ENCODE measurements around the gene ARL6. TPM values are rescaled to one million over a fixed set of nuclear protein-coding genes. Genes with fewer than 3 reads are reported as not detected.

Gene ARL6
- total and polyA plus RNA-seq, 2 donors (not counting 3 experiments of a cell fraction or from before 2014, with no cell fraction given), result 3.6 to 5.8 TPM

DNA sequence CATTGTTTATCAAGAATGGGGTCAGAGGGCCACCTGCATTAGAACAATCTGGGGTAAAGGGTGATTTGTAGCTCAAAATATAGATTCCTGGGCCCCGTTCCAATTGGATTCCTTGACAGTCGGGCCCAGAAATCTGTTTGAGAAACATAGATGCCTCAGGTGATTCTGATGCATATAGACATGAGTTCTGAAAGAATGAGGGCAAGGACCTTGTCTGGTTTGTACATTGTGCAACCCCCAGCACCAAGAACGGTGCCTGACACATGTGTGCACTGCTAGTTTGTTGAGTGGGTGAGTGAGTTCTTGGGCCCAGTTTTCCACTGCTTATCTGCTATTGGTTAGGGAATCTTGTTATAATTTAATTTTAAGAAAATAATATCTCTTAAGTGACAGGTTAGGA, 73.8 kb downstream of the ARL6 start:
- no peak overlapping the region for H3K4me2 ChIP-seq (ENCODE audit: insufficient read depth, low read length)
- no peak for TF ChIP-seq JUN (IDR thresholded peaks at IDR 0.05; ENCODE audit: borderline replicate concordance, insufficient read depth, insufficient read length, low read depth)
- TF ChIP-seq POLR2AphosphoS5 (IDR thresholded peaks at IDR 0.05; ENCODE audit: insufficient read depth, low read depth, low read length), result no peak
- TF ChIP-seq, protein P1, sequence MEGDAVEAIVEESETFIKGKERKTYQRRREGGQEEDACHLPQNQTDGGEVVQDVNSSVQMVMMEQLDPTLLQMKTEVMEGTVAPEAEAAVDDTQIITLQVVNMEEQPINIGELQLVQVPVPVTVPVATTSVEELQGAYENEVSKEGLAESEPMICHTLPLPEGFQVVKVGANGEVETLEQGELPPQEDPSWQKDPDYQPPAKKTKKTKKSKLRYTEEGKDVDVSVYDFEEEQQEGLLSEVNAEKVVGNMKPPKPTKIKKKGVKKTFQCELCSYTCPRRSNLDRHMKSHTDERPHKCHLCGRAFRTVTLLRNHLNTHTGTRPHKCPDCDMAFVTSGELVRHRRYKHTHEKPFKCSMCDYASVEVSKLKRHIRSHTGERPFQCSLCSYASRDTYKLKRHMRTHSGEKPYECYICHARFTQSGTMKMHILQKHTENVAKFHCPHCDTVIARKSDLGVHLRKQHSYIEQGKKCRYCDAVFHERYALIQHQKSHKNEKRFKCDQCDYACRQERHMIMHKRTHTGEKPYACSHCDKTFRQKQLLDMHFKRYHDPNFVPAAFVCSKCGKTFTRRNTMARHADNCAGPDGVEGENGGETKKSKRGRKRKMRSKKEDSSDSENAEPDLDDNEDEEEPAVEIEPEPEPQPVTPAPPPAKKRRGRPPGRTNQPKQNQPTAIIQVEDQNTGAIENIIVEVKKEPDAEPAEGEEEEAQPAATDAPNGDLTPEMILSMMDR (IDR thresholded peaks at IDR 0.05; ENCODE audit: extremely low read depth in 1 of 2, insufficient read depth in 1 of 2, low read depth in 1 of 2, low read length in 2 of 2), result no peak
- no peak for TF ChIP-seq FOS (IDR thresholded peaks at IDR 0.05; ENCODE audit: borderline replicate concordance, insufficient read depth, low read length)
- no peak for TF ChIP-seq EZH2 (IDR thresholded peaks at IDR 0.05; ENCODE audit: borderline replicate concordance, low read depth, low read length, severe bottlenecking)
- no peak for TF ChIP-seq POLR2A (IDR thresholded peaks at IDR 0.05; ENCODE audit: low read depth, low read length)
- no peak for TF ChIP-seq GATA2 (IDR thresholded peaks at IDR 0.05; ENCODE audit: insufficient read depth, insufficient read length, low read depth, low read length)
- TF ChIP-seq, protein P2, sequence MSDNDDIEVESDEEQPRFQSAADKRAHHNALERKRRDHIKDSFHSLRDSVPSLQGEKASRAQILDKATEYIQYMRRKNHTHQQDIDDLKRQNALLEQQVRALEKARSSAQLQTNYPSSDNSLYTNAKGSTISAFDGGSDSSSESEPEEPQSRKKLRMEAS (IDR thresholded peaks at IDR 0.05; ENCODE audit: insufficient read depth, insufficient read length), result no peak
- no peak for TF ChIP-seq MYC (IDR thresholded peaks at IDR 0.05; ENCODE audit: low read depth, low read length)
- no peak overlapping the region for H2AFZ ChIP-seq (ENCODE audit: low read depth, low read length)
- H3K27ac ChIP-seq (ENCODE audit: insufficient read depth, low read depth, low read length), result no peak overlapping the region
- no peaks in the 10 kb centered on the region for H3K36me3 ChIP-seq (ENCODE audit: control insufficient read depth in 2 of 2, extremely low read depth in 1 of 2, insufficient read depth in 2 of 2, low read length in 2 of 2)
- CTCF ChIA-PET, result interaction anchor here (1.2 to 2.2 kb wide), 4 partner anchors 16 to 38 kb away, joined by 3 to 7 read pairs (median 4); partner anchors contain the start of gene CRYBG3
- no peaks in the 10 kb centered on the region for H3K4me1 ChIP-seq (ENCODE audit: control insufficient read depth, extremely low read depth, insufficient read depth, low read length)
- H3K79me2 ChIP-seq (ENCODE audit: control insufficient read depth, insufficient read depth, low read length), result peaks cover 4% of the 10 kb centered on the region
- H3K9ac ChIP-seq (replicated peaks; ENCODE audit: extremely low read depth, insufficient read depth, low read length), result no peak overlapping the region
- H3K27me3 ChIP-seq (ENCODE audit: control insufficient read depth in 2 of 2, insufficient read depth in 2 of 2, low read length in 2 of 2), result no peaks in the 10 kb centered on the region
- POLR2A ChIA-PET, result no interaction called here
- H4K20me1 ChIP-seq (replicated peaks; ENCODE audit: control insufficient read depth, extremely low read depth, insufficient read depth, low read length), result no peaks in the 10 kb centered on the region
- no TSS peak for BruUV-seq (replicated peaks)
- H3K4me3 ChIP-seq (replicated peaks in 1 of 3; ENCODE audit: insufficient read depth in 1 of 3, low read depth in 1 of 3, low read length in 3 of 3), result no peak overlapping the region
- DNase-seq (ENCODE audit: low read depth, low spot score) (no peak), FAIRE-seq (no peak)
- dilution Hi-C loops (cut with MboI; ENCODE audit: extremely low pct_ligation_motif_present, low sequenced_read_pairs), result no loop called here
- intact Hi-C loops (cut with micrococcal nuclease), result no loop called here
- no peaks in the 10 kb centered on the region for H3K9me1 ChIP-seq (replicated peaks; ENCODE audit: control insufficient read depth, extremely low read depth, insufficient read depth, low read length)
- H3K9me3 ChIP-seq (replicated peaks; ENCODE audit: control insufficient read depth, insufficient read depth, low read length), result no peaks in the 10 kb centered on the region

Measured in endothelial cell of umbilical vein (primary cell).